ENCODE measurements around the gene LEAP2.

Gene LEAP2

GRCh38 chr5:132901036-132901435, 27.6 kb downstream of the LEAP2 start:
- Histone ChIP-seq H2AFZ (ENCODE audit: low read length) (no peak overlapping the region), H3K36me3 (ENCODE audit: insufficient read depth, low read length) (peaks cover 50% of the 10 kb centered on the region), H3K9me2 (ENCODE audit: low read depth, low read length) (no peaks in the 10 kb centered on the region), H3K4me3 (ENCODE audit: low read depth, low read length, poor library complexity, severe bottlenecking) (no peak overlapping the region), H3K79me2 (ENCODE audit: insufficient read depth, low read length) (no peaks in the 10 kb centered on the region), H3K27me3 (ENCODE audit: insufficient read depth, low read length) (no peaks in the 10 kb centered on the region), H3K9ac (ENCODE audit: low read length) (no peak overlapping the region), H3K4me1 (ENCODE audit: insufficient read depth, low read length, severe bottlenecking) (peaks cover 9% of the 10 kb centered on the region), H3K27ac (ENCODE audit: low read depth, low read length, poor library complexity, severe bottlenecking) (no peak overlapping the region), H3K9me3 (ENCODE audit: low read length) (no peaks in the 10 kb centered on the region), H4K20me1 (ENCODE audit: insufficient read depth, low read length) (no peaks in the 10 kb centered on the region), H3F3A (ENCODE audit: insufficient read depth, low read length) (no peaks in the 10 kb centered on the region), H3K4me2 (ENCODE audit: low read length) (no peak overlapping the region)
- TF ChIP-seq, protein P1, sequence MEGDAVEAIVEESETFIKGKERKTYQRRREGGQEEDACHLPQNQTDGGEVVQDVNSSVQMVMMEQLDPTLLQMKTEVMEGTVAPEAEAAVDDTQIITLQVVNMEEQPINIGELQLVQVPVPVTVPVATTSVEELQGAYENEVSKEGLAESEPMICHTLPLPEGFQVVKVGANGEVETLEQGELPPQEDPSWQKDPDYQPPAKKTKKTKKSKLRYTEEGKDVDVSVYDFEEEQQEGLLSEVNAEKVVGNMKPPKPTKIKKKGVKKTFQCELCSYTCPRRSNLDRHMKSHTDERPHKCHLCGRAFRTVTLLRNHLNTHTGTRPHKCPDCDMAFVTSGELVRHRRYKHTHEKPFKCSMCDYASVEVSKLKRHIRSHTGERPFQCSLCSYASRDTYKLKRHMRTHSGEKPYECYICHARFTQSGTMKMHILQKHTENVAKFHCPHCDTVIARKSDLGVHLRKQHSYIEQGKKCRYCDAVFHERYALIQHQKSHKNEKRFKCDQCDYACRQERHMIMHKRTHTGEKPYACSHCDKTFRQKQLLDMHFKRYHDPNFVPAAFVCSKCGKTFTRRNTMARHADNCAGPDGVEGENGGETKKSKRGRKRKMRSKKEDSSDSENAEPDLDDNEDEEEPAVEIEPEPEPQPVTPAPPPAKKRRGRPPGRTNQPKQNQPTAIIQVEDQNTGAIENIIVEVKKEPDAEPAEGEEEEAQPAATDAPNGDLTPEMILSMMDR (IDR thresholded peaks at IDR 0.05; ENCODE audit: low read length), result no peak
- TF ChIP-seq EZH2 (IDR thresholded peaks at IDR 0.05; ENCODE audit: borderline replicate concordance, low read length), result no peak

DNA sequence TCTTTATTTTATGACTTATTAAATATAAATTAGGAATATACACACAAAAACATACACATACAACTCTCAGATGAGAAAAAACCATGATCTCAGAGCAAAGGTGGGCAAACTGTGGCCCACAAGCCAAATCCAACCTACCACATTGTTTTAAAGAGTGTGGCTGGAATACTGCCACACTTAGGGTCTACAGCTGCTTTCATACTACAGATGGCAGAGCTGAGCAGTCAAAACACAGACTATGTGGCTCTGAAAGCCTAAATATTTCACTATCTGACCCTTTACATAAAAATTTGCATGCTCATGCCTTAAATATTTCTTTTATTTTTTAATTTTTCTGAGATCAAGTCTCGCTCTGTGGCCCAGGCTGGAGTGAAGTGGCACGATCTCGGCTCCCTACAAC, 28.3 kb downstream of the LEAP2 start:
- Histone ChIP-seq H4K20me1 (ENCODE audit: insufficient read depth, low read length) (no peaks in the 10 kb centered on the region), H3K36me3 (ENCODE audit: insufficient read depth, low read length) (peaks cover 43% of the 10 kb centered on the region), H3K4me2 (ENCODE audit: low read length) (no peak overlapping the region), H3K4me1 (ENCODE audit: insufficient read depth, low read length, severe bottlenecking) (peaks cover 9% of the 10 kb centered on the region), H3K27ac (ENCODE audit: low read depth, low read length, poor library complexity, severe bottlenecking) (no peak overlapping the region), H3K27me3 (ENCODE audit: insufficient read depth, low read length) (no peaks in the 10 kb centered on the region), H3K4me3 (ENCODE audit: low read depth, low read length, poor library complexity, severe bottlenecking) (no peak overlapping the region), H3K9me3 (ENCODE audit: low read length) (no peaks in the 10 kb centered on the region), H2AFZ (ENCODE audit: low read length) (no peak overlapping the region), H3K9me2 (ENCODE audit: low read depth, low read length) (no peaks in the 10 kb centered on the region), H3K9ac (ENCODE audit: low read length) (no peak overlapping the region), H3F3A (ENCODE audit: insufficient read depth, low read length) (no peaks in the 10 kb centered on the region), H3K79me2 (ENCODE audit: insufficient read depth, low read length) (no peaks in the 10 kb centered on the region)
- no peak for TF ChIP-seq EZH2 (IDR thresholded peaks at IDR 0.05; ENCODE audit: borderline replicate concordance, low read length)
- TF ChIP-seq, protein P1 (IDR thresholded peaks at IDR 0.05; ENCODE audit: low read length), result no peak

DNA sequence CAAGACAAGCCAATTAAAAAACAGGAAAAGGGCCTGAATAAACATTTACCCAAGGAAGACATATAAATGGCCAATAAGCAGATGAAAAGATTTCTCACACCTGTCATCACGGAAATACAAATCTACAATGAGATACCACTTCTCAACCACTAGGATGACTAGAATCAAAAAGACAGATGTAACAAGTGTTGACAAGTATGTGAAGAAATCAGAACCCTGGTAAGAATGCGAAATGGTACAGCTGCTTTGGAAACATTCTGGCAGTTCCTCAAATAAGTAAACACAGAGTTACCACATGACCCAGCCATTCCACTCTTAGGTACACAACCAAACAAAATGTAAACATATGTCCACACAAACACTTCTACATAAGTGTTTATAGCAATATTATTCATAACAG, 32.5 kb downstream of the LEAP2 start:
- Histone ChIP-seq H3K4me3 (ENCODE audit: low read depth, low read length, poor library complexity, severe bottlenecking) (no peak overlapping the region), H3K9ac (ENCODE audit: low read length) (no peak overlapping the region), H3K9me2 (ENCODE audit: low read depth, low read length) (no peaks in the 10 kb centered on the region), H3K4me2 (ENCODE audit: low read length) (no peak overlapping the region), H3K27me3 (ENCODE audit: insufficient read depth, low read length) (no peaks in the 10 kb centered on the region), H3K4me1 (ENCODE audit: insufficient read depth, low read length, severe bottlenecking) (peaks cover 9% of the 10 kb centered on the region), H3F3A (ENCODE audit: insufficient read depth, low read length) (no peaks in the 10 kb centered on the region), H3K36me3 (ENCODE audit: insufficient read depth, low read length) (peaks cover 20% of the 10 kb centered on the region; the same call in 1 of the 2 replicates), H3K27ac (ENCODE audit: low read depth, low read length, poor library complexity, severe bottlenecking) (no peak overlapping the region), H3K9me3 (ENCODE audit: low read length) (no peaks in the 10 kb centered on the region), H4K20me1 (ENCODE audit: insufficient read depth, low read length) (no peaks in the 10 kb centered on the region), H2AFZ (ENCODE audit: low read length) (no peak overlapping the region), H3K79me2 (ENCODE audit: insufficient read depth, low read length) (no peaks in the 10 kb centered on the region)
- TF ChIP-seq, protein P1 (IDR thresholded peaks at IDR 0.05; ENCODE audit: low read length), result no peak
- no peak for TF ChIP-seq EZH2 (IDR thresholded peaks at IDR 0.05; ENCODE audit: borderline replicate concordance, low read length)
